Measurements from ENCODE around the gene BTBD6.
"Not testable (repeated sequence)": the region's sequence is repeated elsewhere in the genome, so short reads cannot be mapped to it uniquely, and the experiment has no call there.

Gene BTBD6

DNA sequence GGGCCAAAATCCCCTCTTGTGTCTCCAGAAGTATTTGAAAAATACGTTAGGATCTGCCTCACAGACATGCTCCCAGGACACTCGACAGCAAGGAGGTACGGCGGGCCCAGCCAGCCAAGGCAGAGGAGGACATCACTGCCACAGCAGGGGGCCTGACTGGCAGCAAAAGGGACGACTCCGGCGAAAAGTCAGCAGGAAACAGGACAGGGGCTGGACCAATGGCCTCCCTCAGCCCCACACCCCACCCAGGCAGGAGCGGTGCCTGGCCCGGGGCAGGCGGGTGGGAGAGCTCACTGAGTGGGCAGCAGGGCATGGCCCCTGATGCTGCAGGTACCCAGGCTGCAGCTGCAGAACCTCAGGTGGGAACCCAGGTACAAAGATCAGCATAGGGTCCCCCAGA, 34.7 kb downstream of the BTBD6 start:
- TF ChIP-seq, protein P1, sequence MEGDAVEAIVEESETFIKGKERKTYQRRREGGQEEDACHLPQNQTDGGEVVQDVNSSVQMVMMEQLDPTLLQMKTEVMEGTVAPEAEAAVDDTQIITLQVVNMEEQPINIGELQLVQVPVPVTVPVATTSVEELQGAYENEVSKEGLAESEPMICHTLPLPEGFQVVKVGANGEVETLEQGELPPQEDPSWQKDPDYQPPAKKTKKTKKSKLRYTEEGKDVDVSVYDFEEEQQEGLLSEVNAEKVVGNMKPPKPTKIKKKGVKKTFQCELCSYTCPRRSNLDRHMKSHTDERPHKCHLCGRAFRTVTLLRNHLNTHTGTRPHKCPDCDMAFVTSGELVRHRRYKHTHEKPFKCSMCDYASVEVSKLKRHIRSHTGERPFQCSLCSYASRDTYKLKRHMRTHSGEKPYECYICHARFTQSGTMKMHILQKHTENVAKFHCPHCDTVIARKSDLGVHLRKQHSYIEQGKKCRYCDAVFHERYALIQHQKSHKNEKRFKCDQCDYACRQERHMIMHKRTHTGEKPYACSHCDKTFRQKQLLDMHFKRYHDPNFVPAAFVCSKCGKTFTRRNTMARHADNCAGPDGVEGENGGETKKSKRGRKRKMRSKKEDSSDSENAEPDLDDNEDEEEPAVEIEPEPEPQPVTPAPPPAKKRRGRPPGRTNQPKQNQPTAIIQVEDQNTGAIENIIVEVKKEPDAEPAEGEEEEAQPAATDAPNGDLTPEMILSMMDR (IDR thresholded peaks at IDR 0.05; ENCODE audit: insufficient read depth, missing control alignments), result no peak
- DNase-seq (ENCODE audit: insufficient read length, low spot score) (no peak), FAIRE-seq (no peak)

DNA sequence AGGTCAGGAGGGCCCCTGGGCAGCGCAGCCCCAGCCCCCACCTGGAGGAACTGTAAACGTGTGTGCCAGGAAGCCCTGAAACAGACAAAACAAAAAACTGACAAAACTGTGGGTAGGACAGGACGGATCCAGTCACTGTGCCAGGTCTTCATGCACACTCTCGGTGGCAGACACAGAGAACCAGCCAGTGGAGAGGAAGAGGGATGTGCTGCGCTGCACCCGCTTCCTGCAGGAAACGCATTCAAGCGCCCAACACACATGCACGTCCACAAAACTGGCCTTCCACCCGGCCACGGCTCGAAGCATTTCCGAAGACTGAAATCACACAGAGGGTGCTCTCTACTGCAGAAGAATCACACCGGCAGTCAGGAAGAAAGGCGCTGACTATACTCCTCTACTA, 35.6 kb downstream of the BTBD6 start:
- TF ChIP-seq, protein P1 (IDR thresholded peaks at IDR 0.05; ENCODE audit: insufficient read depth, missing control alignments), result no peak
- no peak for FAIRE-seq
- DNase-seq (ENCODE audit: insufficient read length, low spot score), result no peak

GRCh38 chr14:105285174-105285573, 36.8 kb downstream of the BTBD6 start:
- TF ChIP-seq, protein P1 (IDR thresholded peaks at IDR 0.05; ENCODE audit: insufficient read depth, missing control alignments), result no peak
- no peak for FAIRE-seq

DNA sequence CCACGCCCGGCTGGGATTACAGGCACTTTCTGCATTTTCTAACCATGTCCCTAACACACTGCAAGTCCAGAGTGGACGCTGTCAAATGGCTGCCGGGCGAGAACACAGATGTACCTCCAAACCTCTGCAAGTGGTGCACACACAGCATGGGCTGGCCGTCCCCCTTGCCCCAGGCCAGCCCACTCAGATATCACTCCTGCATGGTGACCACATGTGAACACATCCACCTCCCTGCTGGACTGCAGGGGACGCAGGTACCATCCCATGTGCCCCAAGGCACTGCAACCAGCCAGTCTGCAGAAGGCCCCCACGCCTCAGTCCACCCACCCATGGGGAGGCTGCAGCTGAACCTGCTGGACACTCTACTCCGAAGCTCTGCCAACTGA, 38.4 kb downstream of the BTBD6 start:
- no peak for FAIRE-seq
- TF ChIP-seq, protein P1 (IDR thresholded peaks at IDR 0.05; ENCODE audit: insufficient read depth, missing control alignments), result no peak
- no peak for DNase-seq (ENCODE audit: insufficient read length, low spot score)

More at GRCh38 chr14:105285174-105285573, 36.8 kb downstream of the BTBD6 start:
- DNase-seq (ENCODE audit: insufficient read length, low spot score), result no peak

DNA sequence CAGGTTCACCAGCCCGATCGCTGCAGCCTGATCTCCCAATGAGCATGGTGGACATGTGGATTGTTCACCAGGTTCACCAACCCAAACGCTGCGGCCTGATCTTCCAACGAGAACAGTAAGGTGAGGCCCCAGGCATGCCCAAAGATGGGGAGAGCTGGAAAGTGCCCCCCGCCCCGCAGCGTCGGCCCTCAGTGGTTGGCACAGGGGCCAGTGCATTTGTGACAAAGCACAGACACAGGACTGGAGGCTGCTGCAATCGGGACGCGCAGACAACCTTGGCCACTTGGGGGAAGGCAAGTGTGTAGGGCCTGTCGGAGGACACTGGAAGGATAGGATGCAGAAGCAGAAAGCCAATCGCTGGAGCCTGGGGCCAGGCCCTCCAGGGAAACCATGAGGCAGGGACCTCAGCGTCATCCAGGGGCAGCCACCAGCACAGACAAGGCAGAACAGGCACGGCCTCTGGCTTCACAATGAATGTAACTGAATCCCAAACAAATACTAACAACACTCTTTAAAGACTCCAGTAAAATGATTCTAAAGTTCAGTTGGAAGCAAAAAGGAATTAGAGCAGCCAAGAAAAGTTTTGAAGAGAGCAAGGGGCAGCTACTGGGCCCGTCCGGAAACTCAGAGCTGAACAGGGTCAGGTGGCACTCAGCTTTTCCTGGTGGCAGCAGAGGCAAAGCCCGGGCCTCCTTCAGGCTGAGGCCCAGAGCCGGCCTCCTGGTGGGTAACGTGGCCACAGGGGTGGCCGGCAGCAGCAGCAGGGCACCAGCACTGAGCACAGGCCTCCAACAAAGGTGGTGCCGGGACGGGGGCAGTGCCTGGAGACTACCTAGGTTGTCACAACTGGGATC, 39.1 kb downstream of the BTBD6 start:
- TF ChIP-seq, protein P1 (IDR thresholded peaks at IDR 0.05; ENCODE audit: insufficient read depth, missing control alignments), result no peak
- DNase-seq (ENCODE audit: insufficient read length, low spot score) (no peak), FAIRE-seq (no peak)

GRCh38 chr14:105288936-105289335, 40.6 kb downstream of the BTBD6 start:
- not testable (repeated sequence) for DNase-seq (ENCODE audit: insufficient read length, low spot score); FAIRE-seq

DNA sequence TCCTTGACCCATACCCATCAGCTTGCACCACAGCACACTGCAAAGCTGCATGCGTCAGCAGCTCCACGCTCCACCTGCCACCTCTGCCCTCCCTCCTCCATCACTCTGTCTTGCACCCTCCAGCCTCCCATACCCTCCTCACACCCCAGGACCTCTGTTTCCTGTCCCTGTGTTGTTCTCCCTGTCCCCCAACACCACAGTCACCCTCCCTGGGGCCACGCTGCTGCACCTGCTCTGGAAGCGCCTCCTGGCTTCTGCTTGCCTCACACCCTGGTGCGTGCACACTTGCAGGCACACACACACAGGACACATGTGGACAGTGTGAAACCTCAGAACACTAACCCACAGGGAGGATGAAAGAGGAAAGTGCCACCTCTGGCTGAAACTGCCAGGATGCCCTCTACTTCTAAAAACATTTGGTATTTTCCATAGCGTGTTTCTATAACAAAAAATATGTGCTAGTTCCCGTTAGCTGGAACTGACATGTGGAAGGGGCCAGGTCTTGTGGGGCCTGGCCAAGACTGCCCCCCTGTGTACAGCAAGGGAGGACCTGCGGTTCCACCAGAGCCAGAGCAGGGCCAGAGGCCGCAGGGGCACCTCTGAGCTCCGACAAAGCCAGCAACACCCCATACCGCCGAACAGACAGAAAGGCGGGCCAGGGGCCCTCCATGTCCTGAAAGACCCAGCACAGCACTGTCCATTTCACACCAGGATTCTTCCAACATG, 42.5 kb downstream of the BTBD6 start:
- no peak for FAIRE-seq
- DNase-seq (ENCODE audit: insufficient read length, low spot score), result no peak
- TF ChIP-seq, protein P1 (IDR thresholded peaks at IDR 0.05; ENCODE audit: insufficient read depth, missing control alignments), result no peak
